SK-N-SH treated with all-trans-retinoic acid at 6 μM for 48 hours (cell line): ENCODE measurements around the gene NKAPL.

ENCODE experiments used
- ARNTL ChIP-seq: fragments of 450-650 bp; formaldehyde crosslinking; IDR thresholded peaks from 2 replicates; pipeline ENCODE4 v1.5.0; 2020; ENCODE audit warnings: low read depth, mild to moderate bottlenecking, moderate library complexity, borderline replicate concordance
- BACH2 ChIP-seq: fragments of 250-450 bp; sonication (Bioruptor Pico); IDR thresholded peaks from 2 replicates; pipeline ENCODE4 v1.9.0; 2021; ENCODE audit warnings: mild to moderate bottlenecking, borderline replicate concordance
- ESRRG ChIP-seq: fragments of 250-450 bp; sonication (Bioruptor Pico); IDR thresholded peaks from 2 replicates; pipeline ENCODE4 v1.6.1; 2021; ENCODE audit warnings: mild to moderate bottlenecking
- PATZ1 ChIP-seq: fragments of 250-450 bp; sonication (Bioruptor Pico); IDR thresholded peaks from 2 replicates; pipeline ENCODE4 v1.8.0; 2020; ENCODE audit warnings: mild to moderate bottlenecking, moderate library complexity, borderline replicate concordance
- PPARA ChIP-seq: fragments of 250-450 bp; sonication (Bioruptor Pico); IDR thresholded peaks from 2 replicates; pipeline ENCODE4 v1.5.0; 2020; ENCODE audit warnings: mild to moderate bottlenecking, borderline replicate concordance
- RARB ChIP-seq: fragments of 250-450 bp; sonication (Bioruptor Pico); IDR thresholded peaks from 2 replicates; pipeline ENCODE4 v1.8.0; 2021; ENCODE audit warnings: mild to moderate bottlenecking, moderate library complexity
- TOX ChIP-seq: fragments of 250-450 bp; sonication (Bioruptor Pico); IDR thresholded peaks from 2 replicates; pipeline ENCODE4 v1.8.0; 2021; ENCODE audit warnings: mild to moderate bottlenecking, moderate library complexity, borderline replicate concordance
- ZC3H10 ChIP-seq: fragments of 250-450 bp; sonication (Bioruptor Pico); IDR thresholded peaks from 2 replicates; pipeline ENCODE4 v1.5.1; 2021; ENCODE audit warnings: mild to moderate bottlenecking, moderate library complexity
- ZFP3 ChIP-seq: fragments of 250-450 bp; sonication (Bioruptor Pico); IDR thresholded peaks from 2 replicates; pipeline ENCODE4 v1.5.0; 2020; ENCODE audit warnings: mild to moderate bottlenecking, moderate library complexity

- TF ChIP-seq PATZ1 (CRISPR knock-in tag) (no peak), ESRRG (CRISPR knock-in tag) (no peak), ZFP3 (CRISPR knock-in tag) (no peak), ARNTL (CRISPR knock-in tag) (no peak), ZC3H10 (CRISPR knock-in tag) (no peak), PPARA (CRISPR knock-in tag) (no peak), TOX (CRISPR knock-in tag) (no peak), RARB (no peak), BACH2 (no peak)
Observed at GRCh38 chr6:28291573-28291972, 32.5 kb downstream of the NKAPL start.
